Ectodermal cell (in vitro differentiated cells): ENCODE measurements around the gene SMIM21.

Experiments
- H3K27ac ChIP-seq: 2 replicates; pipeline ENCODE4 v1.7.0; 2013; ENCODE audit warnings: mild to moderate bottlenecking, low read depth, low read length; ENCODE audit not compliant: insufficient read depth, poor library complexity, severe bottlenecking
- H3K27me3 ChIP-seq: 2 replicates; pipeline ENCODE4 v1.7.0; 2013; ENCODE audit warnings: mild to moderate bottlenecking, low read length; ENCODE audit not compliant: insufficient read depth, control insufficient read depth, poor library complexity, severe bottlenecking
- H3K36me3 ChIP-seq: one replicate; pipeline ENCODE4 v1.7.0; 2013; ENCODE audit warnings: low read length; ENCODE audit not compliant: control insufficient read depth, insufficient read depth
- H3K4me1 ChIP-seq: one replicate; pipeline ENCODE4 v1.7.0; 2013; ENCODE audit warnings: low read length; ENCODE audit not compliant: control insufficient read depth, insufficient read depth
- H3K4me3 ChIP-seq: 2 replicates; pipeline ENCODE4 v1.7.0; 2013; ENCODE audit warnings: low read depth, low read length, control low read depth; ENCODE audit not compliant: insufficient read depth
- H3K9me3 ChIP-seq: 2 replicates; pipeline ENCODE4 v1.7.0; 2013; ENCODE audit warnings: mild to moderate bottlenecking, low read length, moderate library complexity; ENCODE audit not compliant: control insufficient read depth
- WGBS, 2 experiments: methylation state at CpG; one replicate each; pipeline ENCODE4 v1.1.7; 2013; ENCODE audit warnings: missing lambda C conversion rate in 2 of 2; 5-methylcytosine and 5-hydroxymethylcytosine counted together

Gene SMIM21

DNA sequence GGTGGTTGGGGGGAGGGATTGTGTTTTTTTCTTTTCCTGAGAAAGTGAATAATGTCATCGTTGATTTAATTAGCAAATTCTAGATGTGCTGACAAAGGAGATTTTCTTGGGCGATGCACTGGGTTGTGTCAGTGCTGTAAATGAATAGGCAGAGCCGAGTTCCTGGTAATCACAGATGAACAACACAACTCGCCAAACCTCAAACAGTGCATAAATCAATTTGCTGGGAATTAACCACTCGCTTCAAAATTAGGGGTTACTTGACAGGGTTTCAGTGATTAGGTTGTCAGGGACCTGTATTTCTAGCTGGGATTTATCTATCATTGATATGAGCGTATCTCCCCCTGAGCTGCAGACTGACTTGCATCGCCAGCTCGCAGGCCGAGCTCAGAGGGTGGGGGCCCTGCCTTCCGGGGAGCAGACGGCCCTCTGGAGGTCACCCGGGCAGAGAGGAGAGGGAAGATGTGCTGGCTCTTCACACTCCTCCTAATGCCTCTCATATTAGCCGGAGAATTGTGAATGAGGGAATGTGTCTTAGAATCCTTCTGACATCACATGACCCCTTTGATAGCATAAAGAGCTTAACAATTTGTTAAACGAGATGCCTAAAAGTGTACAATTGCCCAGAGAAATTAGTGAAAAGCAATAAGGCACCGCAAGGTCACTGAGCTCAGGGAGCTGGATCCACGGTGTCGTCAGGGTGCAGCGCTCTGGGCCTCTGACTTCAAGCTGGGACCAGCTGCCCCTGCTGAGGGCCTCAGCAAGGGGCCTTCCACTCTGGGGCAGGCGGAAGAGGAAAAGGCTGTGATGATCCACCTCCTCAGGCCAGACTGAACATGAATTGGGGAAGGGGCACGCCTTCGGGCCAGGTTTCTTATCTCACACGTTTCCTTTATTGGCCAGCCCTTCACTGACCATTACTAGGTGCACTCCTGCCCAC lies 48.9 kb downstream of the SMIM21 start:
- peaks cover 7% of the 10 kb centered on the region for H3K4me1 ChIP-seq
- H3K4me3 ChIP-seq = no peak overlapping the region
- no peaks in the 10 kb centered on the region for H3K27me3 ChIP-seq
- no peaks in the 10 kb centered on the region for H3K9me3 ChIP-seq
- WGBS, 2 experiments = 84 to 86% methylated on average over 22 of the region's 22 CpGs
- no peaks in the 10 kb centered on the region for H3K36me3 ChIP-seq
- H3K27ac ChIP-seq = no peak overlapping the region

DNA sequence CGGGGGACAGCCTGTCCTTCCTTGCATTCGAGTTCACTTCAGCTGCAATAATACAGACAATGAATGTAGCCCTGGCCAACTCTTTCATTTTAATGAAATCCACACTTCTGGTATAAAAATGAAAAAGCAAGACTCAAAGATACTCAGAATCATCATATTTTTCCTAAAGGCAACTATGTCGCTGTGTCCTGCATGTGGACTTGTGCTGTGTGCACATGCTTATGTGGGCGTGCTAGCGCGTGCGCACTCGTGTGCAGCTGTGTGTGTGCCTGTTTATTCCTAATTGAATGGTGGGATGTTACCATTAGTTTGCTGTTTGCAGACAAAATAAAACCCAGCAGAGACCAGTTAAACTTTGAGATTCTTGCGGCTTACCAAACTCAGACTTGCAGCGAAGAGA lies 49.6 kb downstream of the SMIM21 start:
- H3K27me3 ChIP-seq = no peaks in the 10 kb centered on the region
- no peak overlapping the region for H3K27ac ChIP-seq
- no peak overlapping the region for H3K4me3 ChIP-seq
- H3K36me3 ChIP-seq = no peaks in the 10 kb centered on the region
- peaks cover 7% of the 10 kb centered on the region for H3K4me1 ChIP-seq
- no peaks in the 10 kb centered on the region for H3K9me3 ChIP-seq
- WGBS, 2 experiments = 97% methylated on average over 10 of the region's 10 CpGs

DNA sequence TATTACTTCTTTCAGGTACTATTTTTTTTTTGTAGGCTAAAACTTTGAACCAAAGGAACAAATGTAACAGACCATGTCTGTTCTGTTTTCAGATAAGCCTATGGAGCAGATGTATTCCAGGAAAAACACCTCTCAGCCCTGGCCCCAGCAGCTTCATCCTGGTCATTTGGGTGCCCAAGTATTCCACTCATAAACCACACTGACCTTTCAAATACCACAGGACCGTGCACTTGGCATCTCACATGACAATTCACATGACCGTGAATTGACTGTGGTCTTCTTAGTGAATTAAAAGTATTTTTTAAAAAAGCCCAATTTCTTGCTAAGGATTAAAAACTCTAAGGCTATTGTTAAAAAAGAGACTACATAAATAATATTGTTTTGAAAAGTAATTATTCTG lies 50.2 kb downstream of the SMIM21 start:
- Histone ChIP-seq H3K36me3 (no peaks in the 10 kb centered on the region), H3K4me3 (no peak overlapping the region), H3K9me3 (no peaks in the 10 kb centered on the region), H3K27ac (no peak overlapping the region), H3K27me3 (no peaks in the 10 kb centered on the region), H3K4me1 (peaks cover 7% of the 10 kb centered on the region)
- WGBS, 2 experiments = 91 to 100% methylated on average over 2 of the region's 2 CpGs

DNA sequence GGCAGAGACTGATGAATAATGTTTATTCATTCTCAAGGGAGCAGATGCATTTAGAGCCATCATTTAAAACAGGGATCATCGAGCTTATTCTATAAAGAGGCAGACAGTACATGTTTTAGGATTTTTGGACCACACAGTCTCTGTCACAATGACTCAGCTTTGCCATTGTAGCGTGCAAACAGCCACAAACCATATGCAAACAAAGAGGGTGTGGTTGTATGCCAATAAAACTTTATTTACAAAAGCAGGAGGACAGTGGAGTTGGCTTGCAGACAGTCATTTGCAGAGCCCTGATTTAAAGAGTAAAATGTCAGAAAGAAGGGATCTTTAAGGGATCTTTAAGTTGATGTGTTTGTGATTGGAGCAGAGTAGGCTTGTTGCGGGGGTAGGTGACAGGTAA lies 51.5 kb downstream of the SMIM21 start:
- Histone ChIP-seq H3K36me3 (no peaks in the 10 kb centered on the region), H3K4me3 (no peak overlapping the region), H3K4me1 (peaks cover 7% of the 10 kb centered on the region), H3K27ac (no peak overlapping the region), H3K27me3 (no peaks in the 10 kb centered on the region), H3K9me3 (no peaks in the 10 kb centered on the region)
- WGBS, 2 experiments = 92 to 94% methylated on average over 3 of the region's 3 CpGs

DNA sequence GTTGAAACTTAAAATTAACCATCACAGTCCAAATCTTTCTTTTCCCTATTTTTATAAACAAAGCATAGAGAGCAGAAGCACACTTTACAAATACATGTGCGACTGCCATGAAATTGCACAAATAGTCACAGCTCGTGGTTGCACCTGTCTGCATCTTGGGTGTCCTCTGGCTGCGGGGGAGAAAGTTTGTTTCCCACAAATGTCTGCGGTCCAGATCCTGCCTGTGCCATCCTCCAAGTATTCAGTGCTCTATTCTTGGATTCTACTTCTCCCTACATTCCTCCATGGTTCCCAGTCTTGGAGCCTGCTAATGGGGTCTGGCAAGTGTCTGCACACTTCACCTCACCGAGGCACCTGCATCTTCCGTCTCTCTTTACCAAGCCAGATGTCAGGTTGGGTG lies 52.2 kb downstream of the SMIM21 start:
- no peak overlapping the region for H3K4me3 ChIP-seq
- no peaks in the 10 kb centered on the region for H3K27me3 ChIP-seq
- no peaks in the 10 kb centered on the region for H3K9me3 ChIP-seq
- H3K27ac ChIP-seq = no peak overlapping the region
- H3K36me3 ChIP-seq = no peaks in the 10 kb centered on the region
- WGBS, 2 experiments = 94 to 97% methylated on average over 6 of the region's 6 CpGs
- peaks cover 7% of the 10 kb centered on the region for H3K4me1 ChIP-seq

DNA sequence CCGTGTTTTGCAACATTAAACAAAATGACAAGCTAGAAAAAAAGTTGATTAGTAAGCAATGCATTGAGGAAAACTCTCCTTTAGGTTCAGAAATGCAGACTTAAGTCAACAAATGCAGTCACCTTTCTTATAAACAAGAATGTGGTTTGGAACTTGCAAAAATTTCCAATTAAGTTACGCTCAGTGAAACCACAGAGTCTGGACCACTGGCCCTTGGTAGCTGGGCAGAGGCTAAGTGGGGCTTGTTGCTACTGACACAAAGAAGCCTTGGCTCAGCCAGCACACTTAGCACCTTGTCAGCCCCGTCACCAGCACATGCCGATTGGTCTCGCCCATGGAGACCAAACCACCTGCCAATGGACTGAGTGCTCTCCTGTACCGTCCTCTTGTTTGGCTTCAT lies 53.0 kb downstream of the SMIM21 start:
- Histone ChIP-seq H3K36me3 (no peaks in the 10 kb centered on the region), H3K9me3 (no peaks in the 10 kb centered on the region), H3K4me3 (no peak overlapping the region), H3K27me3 (no peaks in the 10 kb centered on the region), H3K27ac (no peak overlapping the region), H3K4me1 (peaks cover 7% of the 10 kb centered on the region)
- whole genome bisulfite sequencing, 2 experiments = 92 to 94% methylated on average over 5 to 6 of the region's 6 CpGs

DNA sequence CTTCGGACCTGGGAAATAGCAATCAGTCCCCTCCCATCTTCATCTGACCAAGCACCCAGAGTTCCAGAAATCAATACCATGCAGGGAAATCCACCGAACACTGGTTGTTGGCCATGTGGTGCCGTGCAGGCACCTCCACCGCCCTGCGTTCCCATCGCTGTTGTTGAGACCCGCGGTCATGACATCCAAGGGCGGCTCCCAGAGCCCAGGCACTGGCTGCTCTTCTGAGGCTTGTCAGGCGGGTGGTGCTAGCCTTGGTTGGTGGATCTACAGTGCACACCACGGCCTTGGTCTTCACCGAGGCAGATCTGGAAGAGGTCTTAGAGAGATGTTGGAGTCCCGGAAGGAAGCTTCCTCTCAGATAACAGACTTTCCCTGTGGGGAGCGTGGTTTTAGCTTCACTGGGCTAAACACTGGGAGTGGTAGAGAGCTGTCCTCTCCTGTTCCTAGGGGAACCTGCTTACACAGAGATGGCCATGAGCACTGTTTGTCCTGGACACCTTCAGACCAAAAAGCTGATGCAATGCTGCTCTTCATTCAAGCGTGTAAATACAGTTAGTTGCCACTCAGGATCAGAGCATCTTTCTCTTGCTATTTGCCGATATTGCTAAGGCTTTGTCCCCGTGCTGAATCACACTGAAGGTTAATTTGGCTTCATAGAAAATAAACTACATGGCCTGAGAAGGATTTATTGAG lies 58.3 kb downstream of the SMIM21 start:
- H3K4me3 ChIP-seq = no peak overlapping the region
- no peaks in the 10 kb centered on the region for H3K36me3 ChIP-seq
- H3K4me1 ChIP-seq = peaks cover 4% of the 10 kb centered on the region
- no peaks in the 10 kb centered on the region for H3K9me3 ChIP-seq
- H3K27ac ChIP-seq = no peak overlapping the region
- no peaks in the 10 kb centered on the region for H3K27me3 ChIP-seq
- 96% methylated on average over 17 of the region's 17 CpGs for WGBS, 2 experiments

DNA sequence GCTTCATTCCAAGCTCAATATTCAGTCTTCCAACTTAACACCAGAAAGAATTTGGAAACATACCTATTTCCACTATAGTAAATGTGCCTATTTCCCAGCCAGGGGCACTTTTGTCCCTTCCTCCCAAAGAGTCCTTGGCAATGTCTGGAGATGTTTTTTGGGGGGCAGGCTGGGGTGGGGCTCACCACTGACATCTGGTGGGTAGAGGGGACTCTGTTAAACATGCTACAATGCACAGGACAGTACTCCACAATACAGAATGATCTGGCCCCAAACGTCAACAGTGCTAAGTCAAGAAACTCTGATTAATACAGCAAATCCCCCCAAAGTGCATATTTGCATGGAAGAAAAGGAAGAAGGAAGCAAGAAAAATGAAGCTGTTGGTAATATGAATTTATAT lies 61.7 kb downstream of the SMIM21 start:
- no peak overlapping the region for H3K27ac ChIP-seq
- H3K4me3 ChIP-seq = no peak overlapping the region
- no peaks in the 10 kb centered on the region for H3K27me3 ChIP-seq
- 87% methylated on average over 1 of the region's 1 CpG; no CpG with 5 or more reads in 1 of the 2 experiments for WGBS, 2 experiments
- peaks cover 4% of the 10 kb centered on the region for H3K4me1 ChIP-seq
- H3K9me3 ChIP-seq = no peaks in the 10 kb centered on the region
- no peaks in the 10 kb centered on the region for H3K36me3 ChIP-seq

DNA sequence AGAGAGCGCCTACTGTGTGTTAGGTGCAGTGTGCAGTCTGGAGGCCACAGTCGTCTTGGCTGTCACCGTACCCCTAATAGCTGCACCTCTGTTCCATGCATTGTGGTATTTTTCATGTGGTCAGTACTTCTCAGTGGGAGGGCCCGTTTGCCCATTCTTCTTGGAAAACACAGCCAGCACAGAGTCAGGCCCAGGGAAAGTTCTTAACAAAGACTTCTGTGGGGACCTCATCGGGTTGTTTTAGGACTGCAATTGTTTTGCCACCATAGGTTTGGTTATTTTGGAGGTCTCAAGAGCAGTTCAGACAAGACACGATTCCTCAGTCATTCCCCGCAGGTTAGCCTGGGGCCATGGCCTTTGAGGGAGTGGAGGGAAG lies 62.3 kb downstream of the SMIM21 start:
- H3K4me3 ChIP-seq = no peak overlapping the region
- 78% methylated on average over 7 of the region's 7 CpGs for WGBS, 2 experiments

DNA sequence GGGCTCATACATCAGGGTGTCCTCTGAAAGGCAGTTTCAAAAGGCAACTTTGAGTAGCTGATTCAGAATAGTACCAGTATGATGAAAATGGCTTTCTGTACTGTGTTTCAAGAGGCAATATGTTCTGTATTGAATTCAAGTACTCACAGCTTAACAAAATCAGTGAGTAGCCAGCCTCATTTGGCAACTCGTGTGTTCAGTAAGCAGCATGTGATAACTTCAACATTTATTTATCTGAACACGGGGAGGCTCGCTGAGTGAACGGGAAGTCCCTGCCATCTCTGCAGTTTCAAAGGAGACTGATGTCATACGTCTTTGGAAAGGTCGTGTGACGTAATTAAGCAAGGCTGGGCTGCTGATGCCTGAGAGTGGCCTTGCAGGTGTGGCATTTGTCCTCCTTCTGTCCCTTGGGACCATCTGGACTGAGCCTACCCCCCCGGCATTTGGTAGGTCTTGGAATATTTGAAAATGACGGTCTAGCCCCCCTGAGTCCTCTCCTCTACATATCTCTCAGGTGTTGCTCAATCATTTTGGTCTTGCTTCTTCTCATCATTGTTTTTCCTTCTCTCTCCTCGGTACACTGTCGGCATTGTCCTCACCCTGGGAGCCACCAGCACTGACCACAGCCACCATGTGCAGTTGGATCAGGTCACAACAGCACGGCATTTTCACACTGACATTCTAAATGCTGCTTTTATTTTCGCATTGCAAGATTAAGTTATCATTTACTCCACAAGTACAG lies 62.8 kb downstream of the SMIM21 start:
- no peaks in the 10 kb centered on the region for H3K36me3 ChIP-seq
- no peak overlapping the region for H3K4me3 ChIP-seq
- H3K27me3 ChIP-seq = no peaks in the 10 kb centered on the region
- WGBS, 2 experiments = 92 to 93% methylated on average over 13 of the region's 13 CpGs
- H3K9me3 ChIP-seq = no peaks in the 10 kb centered on the region
- H3K27ac ChIP-seq = no peak overlapping the region
- peaks cover 4% of the 10 kb centered on the region for H3K4me1 ChIP-seq

More for the DNA sequence above, 62.3 kb downstream of the SMIM21 start:
- Histone ChIP-seq H3K9me3 (no peaks in the 10 kb centered on the region), H3K4me1 (peaks cover 4% of the 10 kb centered on the region), H3K27ac (no peak overlapping the region), H3K36me3 (no peaks in the 10 kb centered on the region), H3K27me3 (no peaks in the 10 kb centered on the region)
